CD4-positive, CD25-positive, alpha-beta regulatory T cell (primary cell): ENCODE results near the gene TRDN. TPM values are rescaled to one million over a fixed set of nuclear protein-coding genes. Genes with fewer than 3 reads are reported as not detected.
A peak's percentile ranks its signal among the peaks of the same experiment; 100 is the strongest.
"Not testable (repeated sequence)": the region's sequence is repeated elsewhere in the genome, so short reads cannot be mapped to it uniquely, and the experiment has no call there.

ENCODE experiments used
- ATAC-seq, 2 donors: fragments of 150-1000 bp; cut with Tn5 transposase; one replicate each; pipeline ENCODE4 v1.10.0; 2021; ENCODE audit warnings: low read depth in 2 of 2, moderate number of reproducible peaks in 2 of 2, moderate library complexity in 1 of 2
- DNase-seq, 3 donors: peaks; one replicate each; pipeline versions ENCODE4 v3.0.0 to v3.0.0-alpha.2; 2012 to 2022; ENCODE audit warnings: mixed read lengths in 1 of 3
- H3K27ac ChIP-seq: one replicate; pipeline ENCODE4 v1.7.0; 2013; ENCODE audit warnings: mild to moderate bottlenecking, low read length; ENCODE audit not compliant: insufficient read depth, poor library complexity, severe bottlenecking
- H3K27me3 ChIP-seq: one replicate; pipeline ENCODE4 v1.7.0; 2013; ENCODE audit warnings: low read length; ENCODE audit not compliant: control insufficient read depth, insufficient read depth
- H3K36me3 ChIP-seq: one replicate; pipeline ENCODE4 v1.7.0; 2013; ENCODE audit warnings: mild to moderate bottlenecking, low read length, moderate library complexity; ENCODE audit not compliant: control insufficient read depth, insufficient read depth
- H3K4me1 ChIP-seq: 2 replicates; pipeline ENCODE4 v1.7.0; 2013; ENCODE audit warnings: mild to moderate bottlenecking, low read length; ENCODE audit not compliant: insufficient read depth, control insufficient read depth, poor library complexity, severe bottlenecking
- H3K4me3 ChIP-seq: one replicate; pipeline ENCODE4 v1.7.0; 2013; ENCODE audit warnings: low read depth, mild to moderate bottlenecking, low read length, moderate library complexity
- H3K9me3 ChIP-seq, 2 experiments: 1 replicate in 1 of 2; 2 replicates in 1 of 2; pipeline ENCODE4 v1.7.0; 2013; ENCODE audit warnings: low read length in 2 of 2, mild to moderate bottlenecking in 1 of 2, moderate library complexity in 1 of 2; ENCODE audit not compliant: control insufficient read depth in 2 of 2
- H3K27ac Mint-ChIP-seq, 3 donors: one replicate each; pipeline ENCODE4 v1.8.0; 2020 to 2022; ENCODE audit warnings: mild to moderate bottlenecking in 3 of 3, mixed read lengths in 3 of 3, moderate library complexity in 2 of 3
- H3K27me3 Mint-ChIP-seq: one replicate; pipeline ENCODE4 v1.8.0; 2022; ENCODE audit warnings: mild to moderate bottlenecking, mixed read lengths
- H3K36me3 Mint-ChIP-seq: one replicate; pipeline ENCODE4 v1.8.0; 2020; ENCODE audit warnings: mixed read lengths
- H3K4me1 Mint-ChIP-seq, 4 donors: one replicate each; pipeline ENCODE4 v1.8.0; 2020 to 2022; ENCODE audit warnings: mixed read lengths in 4 of 4, mild to moderate bottlenecking in 1 of 4
- H3K4me3 Mint-ChIP-seq, 4 donors: one replicate each; pipeline ENCODE4 v1.8.0; 2020 to 2022; ENCODE audit warnings: mild to moderate bottlenecking in 4 of 4, mixed read lengths in 4 of 4, moderate library complexity in 3 of 4
- H3K9me3 Mint-ChIP-seq, 7 donors: one replicate each; pipeline ENCODE4 v1.8.0; 2020 to 2022; ENCODE audit warnings: mixed read lengths in 7 of 7, mild to moderate bottlenecking in 3 of 7, moderate library complexity in 2 of 7
- polyA plus RNA-seq, 4 donors: library from polyadenylated mRNA; unstranded; fragments of 300-500 nt; fragmentation: Illumina TruSeq; gene quantifications; one replicate each; pipeline ENCODE4 v1.2.3, GENCODE V29; 2021
- total RNA-seq: library from RNA; stranded (reverse); gene quantifications from one replicate; pipeline ENCODE4 v1.2.3, GENCODE V29; 2022

Gene TRDN
- total and polyA plus RNA-seq, 5 donors from 2014 or later = not detected

DNA sequence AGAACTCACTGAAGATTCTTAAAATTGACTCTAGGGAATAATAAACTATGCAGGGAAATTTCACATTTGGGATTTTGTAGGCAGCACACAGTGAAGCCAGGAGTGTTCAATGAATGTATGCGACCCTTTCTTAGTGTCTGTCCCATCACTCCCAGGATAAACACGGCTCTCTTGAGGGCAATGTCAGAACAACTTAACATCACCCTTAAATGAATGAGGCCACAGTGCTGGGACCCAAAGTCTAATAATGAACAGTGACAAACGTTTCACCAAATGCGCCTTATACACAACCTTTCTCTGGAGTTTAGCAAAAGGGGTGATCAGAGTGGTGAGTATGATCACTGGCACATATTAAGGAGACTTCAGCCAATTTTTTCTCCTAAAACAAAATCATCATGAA lies 403.4 kb downstream of the TRDN start:
- no peaks in the 10 kb centered on the region for H3K27me3 ChIP-seq
- no peaks in the 10 kb centered on the region for H3K36me3 Mint-ChIP-seq
- no peak overlapping the region for H3K4me3 ChIP-seq
- H3K9me3 ChIP-seq = no peaks in the 10 kb centered on the region
- H3K36me3 ChIP-seq = no peaks in the 10 kb centered on the region
- no peak overlapping the region for H3K27ac Mint-ChIP-seq
- ATAC-seq = no peak
- peaks cover 0 to 13% (median 2%) of the 10 kb centered on the region in 7 donors for H3K9me3 Mint-ChIP-seq
- no peak for DNase-seq
- H3K4me3 Mint-ChIP-seq = no peak overlapping the region
- no peaks in the 10 kb centered on the region for H3K27me3 Mint-ChIP-seq
- no peak overlapping the region for H3K27ac ChIP-seq
- no peaks in the 10 kb centered on the region for H3K4me1 ChIP-seq
- no peaks in the 10 kb centered on the region for H3K4me1 Mint-ChIP-seq

GRCh38 chr6:123227789-123228188 lies 409.0 kb downstream of the TRDN start:
- H3K9me3 ChIP-seq, ATAC-seq, H3K27me3 ChIP-seq, H3K27ac Mint-ChIP-seq, H3K36me3 Mint-ChIP-seq, H3K36me3 ChIP-seq, H3K4me1 Mint-ChIP-seq, H3K27me3 Mint-ChIP-seq, DNase-seq, H3K4me1 ChIP-seq, H3K4me3 Mint-ChIP-seq, H3K4me3 ChIP-seq, H3K27ac ChIP-seq: not testable (repeated sequence)
- peaks cover 1 to 11% (median 5%) of the 10 kb centered on the region in 7 donors for H3K9me3 Mint-ChIP-seq

DNA sequence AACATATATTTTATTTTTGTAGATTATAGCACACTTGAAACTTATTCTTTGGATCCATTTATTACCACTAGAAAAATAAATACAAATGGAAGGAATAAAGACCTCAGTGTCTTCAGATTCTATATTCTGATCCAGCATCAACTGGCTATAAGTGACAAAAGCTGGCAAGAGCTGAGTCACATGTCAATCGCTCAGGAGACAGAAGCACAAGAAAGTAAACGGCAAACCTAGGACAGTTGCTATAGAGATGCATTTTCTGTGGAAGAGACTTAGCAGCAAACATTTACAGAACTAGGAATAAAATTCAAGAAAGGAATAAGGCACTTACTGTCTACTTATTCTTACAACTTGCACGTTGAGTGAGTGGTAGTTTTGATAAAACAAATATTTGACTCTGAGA lies 410.4 kb downstream of the TRDN start:
- H3K4me3 Mint-ChIP-seq = no peak overlapping the region
- DNase-seq (no peak), ATAC-seq (no peak)
- no peak overlapping the region for H3K27ac Mint-ChIP-seq
- H3K9me3 ChIP-seq = no peaks in the 10 kb centered on the region
- no peaks in the 10 kb centered on the region for H3K36me3 ChIP-seq
- no peaks in the 10 kb centered on the region for H3K36me3 Mint-ChIP-seq
- H3K27ac ChIP-seq = no peak overlapping the region
- no peaks in the 10 kb centered on the region for H3K27me3 Mint-ChIP-seq
- H3K4me1 ChIP-seq = no peaks in the 10 kb centered on the region
- no peaks in the 10 kb centered on the region for H3K4me1 Mint-ChIP-seq
- no peak overlapping the region for H3K4me3 ChIP-seq
- H3K27me3 ChIP-seq = no peaks in the 10 kb centered on the region
- H3K9me3 Mint-ChIP-seq = peaks cover 0 to 15% (median 3%) of the 10 kb centered on the region in 7 donors

DNA sequence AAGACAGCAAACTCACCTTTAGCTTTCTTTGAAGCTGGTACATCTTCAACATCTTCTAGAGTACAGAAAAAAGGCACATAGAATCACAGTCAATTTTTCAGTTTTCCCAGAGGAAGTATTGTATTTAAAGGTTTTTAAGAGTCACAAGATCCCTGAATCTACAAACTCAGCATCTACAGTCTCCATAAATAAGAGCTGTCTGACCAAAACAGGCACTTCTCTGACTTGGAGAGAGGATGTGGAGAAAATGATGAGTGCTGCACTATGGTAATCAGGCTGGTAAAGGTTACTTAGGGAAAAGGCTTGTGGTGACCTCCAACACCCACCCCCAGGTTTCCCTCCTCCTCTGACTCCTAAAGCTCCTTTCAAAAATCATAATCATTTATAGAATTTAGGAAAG lies 412.7 kb downstream of the TRDN start:
- DNase-seq (no peak), ATAC-seq (no peak)
- no peak overlapping the region for H3K27ac Mint-ChIP-seq
- no peak overlapping the region for H3K4me3 Mint-ChIP-seq
- H3K9me3 Mint-ChIP-seq = peaks cover 0 to 15% (median 5%) of the 10 kb centered on the region in 7 donors
- no peaks in the 10 kb centered on the region for H3K4me1 Mint-ChIP-seq
- H3K36me3 ChIP-seq = no peaks in the 10 kb centered on the region
- no peak overlapping the region for H3K4me3 ChIP-seq
- no peaks in the 10 kb centered on the region for H3K4me1 ChIP-seq
- no peak overlapping the region for H3K27ac ChIP-seq
- no peaks in the 10 kb centered on the region for H3K9me3 ChIP-seq
- no peaks in the 10 kb centered on the region for H3K27me3 Mint-ChIP-seq
- H3K27me3 ChIP-seq = no peaks in the 10 kb centered on the region
- no peaks in the 10 kb centered on the region for H3K36me3 Mint-ChIP-seq

DNA sequence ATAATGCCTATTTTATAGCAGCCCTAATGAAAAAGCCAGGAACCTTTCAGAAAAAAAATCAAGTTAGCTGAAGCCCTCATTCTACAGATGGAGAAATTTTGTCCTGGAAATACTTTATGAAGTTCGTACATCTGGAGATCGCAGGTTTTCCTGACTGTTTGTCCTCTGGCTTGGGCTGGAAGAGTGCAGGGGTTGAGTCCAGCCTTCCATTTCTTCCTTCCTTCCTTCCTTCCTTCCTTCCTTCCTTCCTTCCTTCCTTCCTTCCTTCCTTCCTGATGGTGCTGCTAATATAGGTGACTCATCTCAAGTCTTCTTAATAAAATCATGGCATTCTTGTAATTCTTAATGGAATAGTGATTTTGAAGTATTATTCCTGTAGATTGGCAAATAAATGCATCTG lies 413.3 kb downstream of the TRDN start:
- H3K27me3 Mint-ChIP-seq = no peaks in the 10 kb centered on the region
- H3K36me3 ChIP-seq = no peaks in the 10 kb centered on the region
- H3K9me3 Mint-ChIP-seq = peaks cover 0 to 15% (median 5%) of the 10 kb centered on the region in 7 donors

GRCh38 chr6:123215211-123215610 lies 421.5 kb downstream of the TRDN start:
- H3K9me3 Mint-ChIP-seq = peaks cover 0 to 8% (median 4%) of the 10 kb centered on the region in 7 donors
- Histone ChIP-seq H3K4me1 (no peaks in the 10 kb centered on the region), H3K36me3 (no peaks in the 10 kb centered on the region), H3K4me3 (no peak overlapping the region), H3K27ac (no peak overlapping the region), H3K27me3 (no peaks in the 10 kb centered on the region), H3K9me3 (no peaks in the 10 kb centered on the region)
- no peaks in the 10 kb centered on the region for H3K27me3 Mint-ChIP-seq
- no peak for ATAC-seq
- H3K4me3 Mint-ChIP-seq = no peak overlapping the region
- peak overlapping the region in 1 of 3 donors; percentile 27 for H3K27ac Mint-ChIP-seq
- DNase-seq = no peak
- H3K36me3 Mint-ChIP-seq = no peaks in the 10 kb centered on the region
- H3K4me1 Mint-ChIP-seq = no peaks in the 10 kb centered on the region

More for the DNA sequence above, 413.3 kb downstream of the TRDN start:
- Histone ChIP-seq H3K9me3 (no peaks in the 10 kb centered on the region), H3K27ac (no peak overlapping the region), H3K4me1 (no peaks in the 10 kb centered on the region), H3K27me3 (no peaks in the 10 kb centered on the region), H3K4me3 (no peak overlapping the region)
- no peak overlapping the region for H3K4me3 Mint-ChIP-seq
- no peaks in the 10 kb centered on the region for H3K4me1 Mint-ChIP-seq
- no peaks in the 10 kb centered on the region for H3K36me3 Mint-ChIP-seq
- DNase-seq (no peak), ATAC-seq (no peak)
- no peak overlapping the region for H3K27ac Mint-ChIP-seq

- no peak overlapping the region for H3K27ac Mint-ChIP-seq
- Histone ChIP-seq H3K27me3 (no peaks in the 10 kb centered on the region), H3K27ac (no peak overlapping the region), H3K36me3 (no peaks in the 10 kb centered on the region), H3K4me3 (no peak overlapping the region), H3K4me1 (no peaks in the 10 kb centered on the region), H3K9me3 (no peaks in the 10 kb centered on the region)
- H3K4me3 Mint-ChIP-seq = no peak overlapping the region
- H3K9me3 Mint-ChIP-seq = peaks cover 0 to 6% (median 4%) of the 10 kb centered on the region in 7 donors
- ATAC-seq (no peak), DNase-seq (no peak)
- H3K4me1 Mint-ChIP-seq = no peaks in the 10 kb centered on the region
- no peaks in the 10 kb centered on the region for H3K36me3 Mint-ChIP-seq
- H3K27me3 Mint-ChIP-seq = no peaks in the 10 kb centered on the region
These were observed 422.3 kb downstream of the TRDN start for GRCh38 chr6:123214433-123214832.

GRCh38 chr6:123213921-123214320 lies 422.8 kb downstream of the TRDN start:
- no peak overlapping the region for H3K4me3 ChIP-seq
- H3K27me3 Mint-ChIP-seq = no peaks in the 10 kb centered on the region
- no peaks in the 10 kb centered on the region for H3K9me3 ChIP-seq
- peaks cover 0 to 6% (median 4%) of the 10 kb centered on the region in 7 donors for H3K9me3 Mint-ChIP-seq
- ATAC-seq (no peak), DNase-seq (no peak)
- H3K27me3 ChIP-seq = no peaks in the 10 kb centered on the region
- H3K27ac ChIP-seq = no peak overlapping the region
- no peaks in the 10 kb centered on the region for H3K36me3 ChIP-seq
- H3K36me3 Mint-ChIP-seq = no peaks in the 10 kb centered on the region
- no peaks in the 10 kb centered on the region for H3K4me1 ChIP-seq
- H3K27ac Mint-ChIP-seq = no peak overlapping the region
- H3K4me3 Mint-ChIP-seq = no peak overlapping the region
- H3K4me1 Mint-ChIP-seq = no peaks in the 10 kb centered on the region
